Measurements from ENCODE around the gene BTBD17. TPM values are rescaled to one million over a fixed set of nuclear protein-coding genes. Genes with fewer than 3 reads are reported as not detected.

The BTBD17 gene
- total RNA-seq, 4 donors from 2014 or later = not detected

DNA sequence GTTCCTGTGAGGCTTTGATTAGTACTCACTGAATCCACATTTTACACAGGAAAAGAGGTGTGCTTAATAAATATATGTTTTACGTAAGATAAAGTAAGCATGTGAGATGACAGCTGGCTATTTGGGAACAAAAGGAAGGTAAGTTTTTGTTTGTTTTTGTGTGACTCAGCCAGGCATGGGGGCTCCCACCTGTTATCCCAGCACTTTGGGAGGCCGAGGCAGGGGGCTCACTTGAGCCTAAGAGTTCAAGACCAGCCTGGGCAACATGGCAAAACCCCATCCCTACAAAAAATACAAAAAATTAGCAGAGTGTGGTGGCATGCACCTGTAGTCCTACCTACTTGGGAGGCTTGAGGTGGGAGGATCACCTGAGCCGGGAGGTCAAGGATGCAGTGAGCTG is 23.5 kb upstream of the BTBD17 start:
- no peak for DNase-seq
- H3K27ac ChIP-seq = no peak overlapping the region
- ATAC-seq = no peak
- no peaks in the 10 kb centered on the region for H3K36me3 ChIP-seq
- intact Hi-C loops (cut with DNase I; ENCODE audit: low total_unique reads) (loop anchor here (5.0 to 10.0 kb wide), 2 partner anchors 127 to 390 kb away; partner anchors contain the start of gene NAT9), in situ Hi-C loops (cut with MboI; ENCODE audit: low sequenced_read_pairs in 4 of 4) (loop anchor here in 1 of 4 donors (25.0 kb wide), 1 partner anchor 477 kb away; the partner anchor contains the start of genes FDXR and GRIN2C)
- TF ChIP-seq, protein P1, sequence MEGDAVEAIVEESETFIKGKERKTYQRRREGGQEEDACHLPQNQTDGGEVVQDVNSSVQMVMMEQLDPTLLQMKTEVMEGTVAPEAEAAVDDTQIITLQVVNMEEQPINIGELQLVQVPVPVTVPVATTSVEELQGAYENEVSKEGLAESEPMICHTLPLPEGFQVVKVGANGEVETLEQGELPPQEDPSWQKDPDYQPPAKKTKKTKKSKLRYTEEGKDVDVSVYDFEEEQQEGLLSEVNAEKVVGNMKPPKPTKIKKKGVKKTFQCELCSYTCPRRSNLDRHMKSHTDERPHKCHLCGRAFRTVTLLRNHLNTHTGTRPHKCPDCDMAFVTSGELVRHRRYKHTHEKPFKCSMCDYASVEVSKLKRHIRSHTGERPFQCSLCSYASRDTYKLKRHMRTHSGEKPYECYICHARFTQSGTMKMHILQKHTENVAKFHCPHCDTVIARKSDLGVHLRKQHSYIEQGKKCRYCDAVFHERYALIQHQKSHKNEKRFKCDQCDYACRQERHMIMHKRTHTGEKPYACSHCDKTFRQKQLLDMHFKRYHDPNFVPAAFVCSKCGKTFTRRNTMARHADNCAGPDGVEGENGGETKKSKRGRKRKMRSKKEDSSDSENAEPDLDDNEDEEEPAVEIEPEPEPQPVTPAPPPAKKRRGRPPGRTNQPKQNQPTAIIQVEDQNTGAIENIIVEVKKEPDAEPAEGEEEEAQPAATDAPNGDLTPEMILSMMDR (IDR thresholded peaks at IDR 0.05 in 4 of 5, conservative IDR thresholded peaks at IDR 0.05 in 1 of 5) = no peak
- no peak for TF ChIP-seq POLR2A (IDR thresholded peaks at IDR 0.05)
- H3K4me3 ChIP-seq = no peak overlapping the region
- H3K9me3 ChIP-seq = no peaks in the 10 kb centered on the region
- H3K27me3 ChIP-seq = no peaks in the 10 kb centered on the region
- H3K4me1 ChIP-seq = peaks cover 35 to 38% of the 10 kb centered on the region in 2 donors

GRCh38 chr17:74383141-74383540 is 21.5 kb upstream of the BTBD17 start:
- H3K27ac ChIP-seq = no peak overlapping the region
- in situ Hi-C loops (cut with MboI; ENCODE audit: low sequenced_read_pairs in 4 of 4) (loop anchor here in 1 of 4 donors (25.0 kb wide), 1 partner anchor 479 kb away; the partner anchor contains the start of genes FDXR and GRIN2C), intact Hi-C loops (cut with DNase I; ENCODE audit: low total_unique reads) (loop anchor here (10.0 kb wide), 1 partner anchor 392 kb away; the partner anchor contains the start of gene NAT9)
- ATAC-seq (no peak), DNase-seq (no peak)
- H3K9me3 ChIP-seq = no peaks in the 10 kb centered on the region
- no peaks in the 10 kb centered on the region for H3K27me3 ChIP-seq
- TF ChIP-seq, protein P1 (IDR thresholded peaks at IDR 0.05 in 4 of 5, conservative IDR thresholded peaks at IDR 0.05 in 1 of 5) = no peak
- TF ChIP-seq POLR2A (IDR thresholded peaks at IDR 0.05) = no peak
- H3K4me3 ChIP-seq = no peak overlapping the region
- peaks cover 35 to 44% of the 10 kb centered on the region in 2 donors for H3K4me1 ChIP-seq
- no peaks in the 10 kb centered on the region for H3K36me3 ChIP-seq

DNA sequence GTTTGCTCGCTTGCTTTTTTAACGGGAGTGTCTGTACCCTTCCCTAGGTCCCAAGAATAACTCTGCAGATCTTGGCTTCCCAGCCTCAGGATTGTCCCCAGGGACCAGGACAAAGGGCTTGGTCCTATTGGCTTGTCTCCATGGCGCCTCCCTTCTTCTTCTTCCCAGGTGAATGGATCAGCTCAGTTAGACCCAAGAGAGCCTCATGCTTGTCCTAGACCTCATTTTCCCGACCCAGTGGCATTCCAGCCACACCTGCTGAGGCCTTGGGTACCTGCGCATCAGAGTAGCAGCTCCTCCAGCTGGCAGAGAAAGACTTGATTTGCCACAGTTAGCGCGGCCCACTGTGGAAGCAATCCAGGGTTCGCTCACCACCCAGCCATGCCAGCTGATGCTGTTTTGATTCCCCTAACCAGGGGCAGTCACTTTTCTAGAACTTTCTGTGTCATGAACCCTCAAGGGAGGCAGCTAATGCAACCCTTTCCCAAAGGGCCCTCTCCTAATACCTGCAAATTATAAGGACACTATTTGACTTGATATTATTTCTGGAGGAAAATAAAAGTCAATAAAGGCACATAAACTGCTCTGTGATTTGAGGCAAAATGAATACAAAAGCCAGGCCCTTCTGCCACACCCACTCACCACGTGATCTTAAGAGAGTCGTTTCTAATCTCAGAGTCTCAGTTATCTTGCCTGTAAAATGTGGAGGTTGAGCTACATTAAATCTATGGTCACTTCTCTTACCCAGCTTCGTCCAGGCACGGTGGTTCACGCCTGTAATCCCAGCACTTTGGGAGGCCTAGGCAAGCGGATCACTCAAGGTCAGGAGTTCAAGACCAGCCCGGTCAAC is 19.5 kb upstream of the BTBD17 start:
- intact Hi-C loops (cut with DNase I; ENCODE audit: low total_unique reads) (loop anchor here (1.0 to 10.0 kb wide), 2 partner anchors 73 to 394 kb away; partner anchors contain the start of gene NAT9), in situ Hi-C loops (cut with MboI; ENCODE audit: low sequenced_read_pairs in 4 of 4) (loop anchor here in 1 of 4 donors (25.0 kb wide), 1 partner anchor 481 kb away; the partner anchor contains the start of genes FDXR and GRIN2C)
- no peak for ATAC-seq
- peaks cover 20 to 24% of the 10 kb centered on the region in 2 donors for H3K4me1 ChIP-seq
- H3K4me3 ChIP-seq = no peak overlapping the region
- peak overlapping the region; percentile 94 to 97 (median 96) for H3K27ac ChIP-seq
- no peaks in the 10 kb centered on the region for H3K9me3 ChIP-seq
- H3K27me3 ChIP-seq = no peaks in the 10 kb centered on the region
- TF ChIP-seq, protein P1 (IDR thresholded peaks at IDR 0.05 in 4 of 5, conservative IDR thresholded peaks at IDR 0.05 in 1 of 5) = no peak
- no peak for TF ChIP-seq POLR2A (IDR thresholded peaks at IDR 0.05)
- peak in 1 of 2 donors; percentile 47 for DNase-seq
- H3K36me3 ChIP-seq = no peaks in the 10 kb centered on the region

GRCh38 chr17:74380086-74380958 is 18.7 kb upstream of the BTBD17 start:
- intact Hi-C loops (cut with DNase I; ENCODE audit: low total_unique reads) = loop anchor here (1.0 to 10.0 kb wide), 2 partner anchors 74 to 394 kb away; partner anchors contain the start of gene NAT9

More at GRCh38 chr17:74380086-74380958, 18.7 kb upstream of the BTBD17 start:
- DNase-seq (peak; percentile 51 to 85), ATAC-seq (peak; percentile 82 to 86)
- H3K27me3 ChIP-seq = no peaks in the 10 kb centered on the region
- no peaks in the 10 kb centered on the region for H3K9me3 ChIP-seq
- TF ChIP-seq, protein P1 (IDR thresholded peaks at IDR 0.05 in 4 of 5, conservative IDR thresholded peaks at IDR 0.05 in 1 of 5) = peak in 1 of 5 experiments; percentile 18
- peak in 1 of 2 donors; percentile 46 for TF ChIP-seq POLR2A (IDR thresholded peaks at IDR 0.05)
- in situ Hi-C loops (cut with MboI; ENCODE audit: low sequenced_read_pairs in 4 of 4) = loop anchor here in 1 of 4 donors (25.0 kb wide), 1 partner anchor 482 kb away; the partner anchor contains the start of genes FDXR and GRIN2C
- peak overlapping the region; percentile 34 to 48 (median 44) for H3K4me3 ChIP-seq
- H3K27ac ChIP-seq = peak overlapping the region; percentile 94 to 97 (median 96)
- H3K4me1 ChIP-seq = peaks cover 17 to 21% of the 10 kb centered on the region in 2 donors
- no peaks in the 10 kb centered on the region for H3K36me3 ChIP-seq

Measured in gastrocnemius medialis (tissue), 4 donors.